HG02642 (cell line): Measurements from ENCODE around the gene PPP2R2C.

ENCODE experiments used
- ATAC-seq: cut with Tn5 transposase; IDR thresholded peaks from one replicate; pipeline ENCODE4 v1.9.1; 2021; ENCODE audit warnings: mild to moderate bottlenecking; ENCODE audit not compliant: unreplicated experiment, poor library complexity

Gene PPP2R2C

DNA sequence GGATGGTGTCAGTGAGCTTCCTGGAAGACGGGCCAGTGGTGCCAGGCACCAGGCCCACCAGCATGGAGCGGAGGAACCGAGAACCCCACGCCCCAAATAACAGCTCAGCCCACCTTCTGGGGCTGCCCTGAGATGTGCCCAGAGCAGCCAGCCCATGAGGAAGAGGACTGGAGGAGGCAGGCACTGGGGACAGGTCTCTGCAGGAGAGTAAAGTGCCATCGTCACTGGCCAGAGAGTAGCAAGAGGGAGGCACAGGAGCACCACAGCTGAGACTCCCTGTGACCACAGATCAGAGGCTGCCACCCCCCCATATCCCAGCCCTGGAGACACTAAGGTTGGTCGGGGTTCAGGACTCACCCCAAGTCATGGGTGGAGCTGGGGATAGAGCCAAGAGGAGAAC is 63.0 kb downstream of the PPP2R2C start:
- no peak for ATAC-seq

- no peak for ATAC-seq
These were observed 64.2 kb downstream of the PPP2R2C start for GRCh38 chr4:6408263-6408662.

DNA sequence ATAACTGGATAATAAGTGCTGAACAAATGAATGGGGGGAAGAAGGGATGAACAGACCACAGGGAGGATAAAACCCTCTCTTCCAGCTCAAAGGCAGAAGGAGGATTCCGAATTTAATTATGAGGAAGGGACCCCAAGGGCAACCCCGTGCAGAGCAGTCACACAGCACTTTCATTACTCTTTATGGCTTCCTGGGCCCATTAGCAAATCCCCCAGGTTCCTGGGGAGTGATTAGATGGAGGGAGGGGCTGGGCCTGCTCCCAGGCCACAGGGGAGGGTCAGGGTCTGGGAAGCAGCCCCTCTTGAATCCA is 67.1 kb downstream of the PPP2R2C start:
- no peak for ATAC-seq

GRCh38 chr4:6404611-6405396 is 67.6 kb downstream of the PPP2R2C start:
- ATAC-seq = no peak

GRCh38 chr4:6403400-6403685 is 69.1 kb downstream of the PPP2R2C start:
- ATAC-seq = no peak

DNA sequence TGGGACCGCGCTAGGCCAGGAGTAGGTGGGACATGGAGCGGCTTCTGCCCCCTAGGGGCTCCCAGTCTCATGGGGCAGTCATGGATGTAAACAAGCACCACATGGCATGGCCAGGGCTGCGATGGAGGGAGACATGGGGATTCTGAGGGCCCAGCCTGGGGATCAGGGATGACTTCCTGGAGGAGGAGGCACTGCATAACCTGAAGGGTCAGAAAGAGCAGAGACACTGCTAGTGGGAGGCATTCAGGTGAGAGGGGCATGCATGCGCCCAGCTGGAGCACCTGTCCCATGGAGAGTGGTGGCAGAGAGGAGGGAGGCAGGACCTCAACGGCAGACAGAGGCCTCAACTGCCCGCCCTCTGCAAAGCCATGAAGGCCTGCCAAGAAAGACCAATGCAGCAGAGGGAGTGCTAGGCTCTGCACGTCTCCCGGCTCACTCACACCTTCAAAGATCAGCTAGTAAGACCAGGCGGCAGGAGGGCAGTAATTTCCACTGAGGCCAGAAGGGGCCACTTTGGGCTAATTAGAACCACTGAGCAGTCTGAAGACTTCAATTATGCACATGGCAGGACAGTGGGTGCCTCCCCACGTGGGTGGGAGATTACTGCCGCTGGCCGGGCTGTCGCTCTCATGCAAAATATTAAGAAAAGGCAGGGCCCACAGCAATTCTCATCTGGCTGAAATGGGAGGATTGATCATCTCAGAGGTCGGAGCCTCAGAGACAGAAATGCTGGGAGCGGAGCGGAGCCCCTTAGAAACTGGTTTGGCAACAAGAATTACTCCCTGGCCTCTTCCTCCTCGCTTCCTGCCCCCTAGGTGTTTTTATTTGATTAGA is 69.6 kb downstream of the PPP2R2C start:
- no peak for ATAC-seq

DNA sequence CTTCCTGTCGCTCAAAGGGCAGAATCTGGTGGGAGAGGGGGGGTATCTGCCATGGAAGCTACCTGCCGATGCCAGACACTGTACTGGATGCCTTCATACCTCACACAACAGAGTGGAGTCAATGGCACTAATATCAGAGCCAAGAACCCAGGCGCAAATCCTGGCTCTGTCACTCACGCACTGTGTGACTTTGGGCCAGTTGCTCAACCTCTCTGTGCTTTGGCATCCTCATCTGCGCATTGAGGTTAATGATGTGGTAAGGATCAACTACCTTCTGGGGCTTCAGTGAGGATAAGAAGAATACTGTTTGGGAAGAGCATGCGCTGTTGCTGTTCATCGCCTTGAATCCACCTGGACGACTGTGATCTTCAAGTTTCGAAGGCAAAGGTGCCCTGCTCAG is 70.6 kb downstream of the PPP2R2C start:
- no peak for ATAC-seq

DNA sequence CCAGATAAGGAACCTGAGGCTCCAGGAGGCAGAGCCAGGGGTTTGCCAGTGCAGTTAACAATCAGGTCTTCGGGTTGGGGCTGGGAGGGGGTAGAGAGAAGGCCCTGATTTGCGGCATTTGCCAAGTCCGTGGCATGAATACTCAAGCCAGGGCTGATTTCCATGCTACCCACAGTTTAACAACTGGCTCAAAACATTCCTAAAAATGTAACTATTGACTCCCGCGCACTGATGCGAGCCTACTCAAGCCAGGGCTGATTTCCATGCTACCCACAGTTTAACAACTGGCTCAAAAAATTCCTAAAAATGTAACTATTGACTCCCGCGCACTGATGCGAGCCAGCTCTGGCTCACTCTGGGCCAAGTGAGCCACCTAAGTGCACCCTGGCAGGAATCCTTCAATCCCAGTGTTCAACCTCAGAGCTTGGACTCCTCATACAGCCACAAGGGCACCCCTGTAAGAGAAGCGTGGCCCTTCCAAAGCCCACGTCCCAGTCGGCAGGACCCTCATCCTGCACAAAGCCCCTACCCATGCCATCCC is 75.6 kb downstream of the PPP2R2C start:
- ATAC-seq = no peak

- no peak for ATAC-seq
These were observed 76.8 kb downstream of the PPP2R2C start for GRCh38 chr4:6395466-6396228.

DNA sequence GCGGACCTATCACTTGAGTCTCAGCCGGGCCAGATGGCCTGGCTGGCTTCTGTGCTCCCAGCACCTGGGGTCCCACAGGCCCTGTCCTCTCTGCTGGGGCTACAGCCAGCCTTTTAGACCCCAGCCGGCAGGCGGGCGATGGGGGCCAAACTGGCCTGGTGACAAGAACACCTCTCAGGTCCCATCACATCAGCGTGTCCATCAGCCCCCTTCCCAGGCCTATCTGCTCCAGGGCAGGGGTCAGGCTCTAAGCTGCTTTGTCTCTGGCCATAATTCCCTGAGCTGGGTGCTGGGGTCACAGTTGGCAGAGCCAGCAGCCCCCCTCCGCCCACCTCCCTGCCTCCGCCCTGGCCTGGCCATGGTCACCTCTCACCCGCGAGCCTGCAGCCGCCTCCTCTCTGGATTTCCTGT is 77.7 kb downstream of the PPP2R2C start:
- no peak for ATAC-seq

GRCh38 chr4:6393544-6394475 is 78.6 kb downstream of the PPP2R2C start:
- no peak for ATAC-seq

DNA sequence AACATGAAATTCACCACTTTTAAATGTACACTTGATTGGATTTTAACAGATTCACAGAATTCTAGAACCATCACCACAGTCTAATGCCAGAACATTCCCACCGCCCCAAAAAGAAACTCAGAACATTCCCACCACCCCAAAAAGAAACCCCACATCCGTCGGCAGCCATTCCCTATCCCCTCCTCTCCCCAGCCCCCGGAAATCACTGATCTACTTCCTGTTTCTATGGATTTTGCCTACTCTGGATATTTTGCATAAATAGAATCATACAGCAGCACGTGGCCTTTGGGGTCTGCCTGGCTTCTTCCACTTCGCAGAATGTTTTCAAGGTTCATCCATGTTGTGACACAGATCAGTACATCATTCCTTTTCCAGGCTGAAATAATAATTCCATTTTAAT is 79.3 kb downstream of the PPP2R2C start:
- ATAC-seq = no peak

- ATAC-seq = no peak
These were observed 80.0 kb downstream of the PPP2R2C start for GRCh38 chr4:6392407-6392806.

- ATAC-seq = no peak
These were observed 80.6 kb downstream of the PPP2R2C start for GRCh38 chr4:6391852-6392188.

DNA sequence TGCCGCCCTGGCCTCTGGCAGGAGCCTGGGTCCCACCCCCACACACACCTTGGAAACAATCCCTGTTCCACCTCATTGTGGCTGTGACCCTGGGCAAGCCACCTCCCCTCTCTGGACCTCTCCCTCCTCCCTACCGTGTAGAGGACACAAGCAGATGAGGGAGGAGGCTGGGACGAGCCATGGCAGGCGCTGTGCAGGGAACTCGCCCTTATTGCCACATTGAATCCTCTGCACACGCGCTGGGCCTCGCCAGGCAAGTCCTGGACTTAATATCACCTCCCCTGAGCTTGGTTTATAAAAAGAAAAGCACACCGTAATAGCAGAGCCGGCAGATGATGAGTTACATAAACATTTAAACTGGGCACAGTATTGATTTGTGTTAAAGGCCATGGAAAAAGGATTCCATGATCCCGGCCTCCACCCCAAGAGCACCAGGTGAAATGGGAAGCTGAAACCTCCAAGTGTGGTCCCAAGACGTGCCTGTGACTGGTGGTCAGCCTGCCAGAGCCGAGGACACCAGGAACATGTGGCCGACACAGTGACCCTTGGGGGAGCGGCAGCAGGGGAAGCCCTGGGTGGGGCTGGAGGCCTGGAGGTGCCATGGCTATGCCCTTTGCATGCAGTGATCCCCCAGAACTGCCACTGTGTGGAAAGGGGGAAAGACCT is 81.1 kb downstream of the PPP2R2C start:
- no peak for ATAC-seq

DNA sequence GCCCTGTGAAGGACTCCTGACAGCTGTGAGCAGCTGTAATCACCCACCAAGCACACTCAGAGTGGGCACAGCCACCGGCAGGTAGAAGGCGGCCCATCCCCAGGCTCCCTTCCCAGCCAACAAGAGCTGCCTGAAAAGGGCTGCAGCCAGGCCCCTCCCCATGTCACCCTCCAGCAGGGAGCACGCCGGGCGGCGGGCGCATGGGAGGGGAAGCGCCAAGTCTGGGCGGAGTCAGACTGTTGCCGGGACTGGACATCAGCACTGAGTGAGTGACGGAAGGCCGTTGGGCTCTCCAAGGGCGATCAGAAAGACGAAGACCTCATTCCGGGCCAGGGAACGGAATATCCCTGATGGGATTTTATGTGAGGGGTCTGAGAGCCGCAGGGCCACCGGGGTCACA is 82.1 kb downstream of the PPP2R2C start:
- no peak for ATAC-seq

GRCh38 chr4:6389142-6389825 is 83.1 kb downstream of the PPP2R2C start:
- no peak for ATAC-seq

DNA sequence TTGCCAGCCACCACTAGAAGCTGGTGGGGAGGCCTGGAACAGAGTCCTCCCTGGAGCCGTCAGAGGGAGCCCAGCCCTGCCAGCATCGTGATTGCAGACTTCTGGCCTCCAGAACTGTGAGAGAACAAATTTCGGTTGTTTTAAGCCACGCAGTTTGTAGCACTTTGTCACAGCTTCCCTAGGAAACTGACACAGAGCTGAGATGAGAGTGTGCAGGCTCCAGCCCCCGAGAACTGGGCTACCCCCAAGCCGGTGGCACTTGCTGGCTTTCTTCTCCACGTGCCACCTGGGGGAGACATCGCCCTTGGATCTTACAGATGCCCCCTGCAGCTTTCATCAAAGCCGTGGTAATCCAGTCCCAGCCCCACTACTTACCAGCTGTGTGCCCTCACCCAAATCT is 83.7 kb downstream of the PPP2R2C start:
- no peak for ATAC-seq

DNA sequence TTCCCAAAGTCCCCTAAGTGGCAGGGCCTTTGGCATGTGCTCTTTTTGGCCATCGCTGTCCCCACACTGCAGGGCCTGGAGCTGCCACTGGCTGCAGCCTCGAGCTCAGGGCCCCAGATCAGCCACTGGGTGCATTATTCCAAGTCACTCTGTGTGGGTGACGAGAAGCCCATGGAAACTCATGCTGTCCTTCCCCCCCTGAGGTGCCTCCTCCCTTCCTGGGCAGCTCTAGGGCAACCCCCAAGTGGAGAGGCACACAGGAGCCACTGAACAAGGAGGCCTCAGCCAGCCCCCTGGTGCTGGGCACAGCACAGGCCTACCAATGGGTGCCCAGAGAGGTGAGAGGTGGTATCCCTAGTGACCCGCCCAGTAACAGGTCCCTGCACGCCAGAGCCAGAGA is 84.5 kb downstream of the PPP2R2C start:
- no peak for ATAC-seq
